NCI-H2029 treated with DMSO at 0.1 percent for 48 hours (cell line): ENCODE results near the gene VENTX.

Experiments used
- DNase-seq: peaks from one replicate; lab custom pipeline; 2025; lab: John Stamatoyannopoulos, UW

VENTX gene

GRCh38 chr10:133285217-133285616, 47.6 kb downstream of the VENTX start:
- no peak for DNase-seq

GRCh38 chr10:133286366-133286765, 48.7 kb downstream of the VENTX start:
- DNase-seq = no peak

- no peak for DNase-seq
These were observed 50.3 kb downstream of the VENTX start for GRCh38 chr10:133287832-133288500.

GRCh38 chr10:133289761-133290160, 52.1 kb downstream of the VENTX start:
- no peak for DNase-seq
